GM23338 (cell line): ENCODE data around the gene LNX2.

Experiments
- CREB1 ChIP-seq: fragments of 250-450 bp; sonication (Bioruptor Pico); IDR thresholded peaks from 2 replicates; pipeline ENCODE4 v1.5.0; 2020; ENCODE audit warnings: low read depth, mild to moderate bottlenecking, moderate library complexity
- CTCF ChIP-seq, 2 experiments: fragments of 200-600 bp in 1 of 2; sonication (generic) in 1 of 2; conservative IDR thresholded peaks; 2 replicates each; pipeline versions ENCODE4 v1.5.1 to v1.6.1; 2016 to 2017; ENCODE audit warnings: antibody characterized with exemption in 2 of 2, low read depth in 2 of 2, mild to moderate bottlenecking in 2 of 2, moderate library complexity in 1 of 2
- EZH2 ChIP-seq: fragments of 200-600 bp; sonication (generic); IDR thresholded peaks from one replicate; pipeline ENCODE4 v1.8.0; 2017; ENCODE audit warnings: antibody characterized with exemption, mild to moderate bottlenecking, low read depth; ENCODE audit not compliant: unreplicated experiment
- EZH2phosphoT487 ChIP-seq: fragments of 200-600 bp; sonication (generic); IDR thresholded peaks from one replicate; pipeline ENCODE4 v1.8.1; 2018; ENCODE audit warnings: antibody characterized with exemption; ENCODE audit not compliant: unreplicated experiment
- JUNB ChIP-seq: IDR thresholded peaks from one replicate; pipeline ENCODE4 v1.6.1; 2016; ENCODE audit warnings: antibody characterized with exemption; ENCODE audit not compliant: unreplicated experiment
- POLR2AphosphoS5 ChIP-seq: IDR thresholded peaks from 2 replicates; pipeline ENCODE4 v1.6.1; 2016; ENCODE audit warnings: antibody characterized with exemption, low read depth
- REST ChIP-seq: IDR thresholded peaks from one replicate; pipeline ENCODE4 v1.6.1; 2018; ENCODE audit warnings: antibody characterized with exemption; ENCODE audit not compliant: unreplicated experiment
- ZNF114 ChIP-seq: fragments of 250-450 bp; sonication (Bioruptor Pico); IDR thresholded peaks from 2 replicates; pipeline ENCODE4 v1.5.0; 2020; ENCODE audit warnings: mild to moderate bottlenecking, moderate library complexity
- ZNF331 ChIP-seq: fragments of 250-450 bp; sonication (Bioruptor Pico); IDR thresholded peaks from 2 replicates; pipeline ENCODE4 v1.5.0; 2020; ENCODE audit warnings: low read depth, mild to moderate bottlenecking, moderate library complexity

- TF ChIP-seq CTCF (conservative IDR thresholded peaks at IDR 0.05; ENCODE audit: low read depth in 2 of 2) (peak; percentile 52 to 55), CREB1 (no peak), POLR2AphosphoS5 (no peak), EZH2 (no peak), REST (no peak), EZH2phosphoT487 (no peak), ZNF114 (CRISPR knock-in tag) (no peak), ZNF331 (no peak), JUNB (no peak)
Observed at GRCh38 chr13:27665333-27665732, 45.0 kb upstream of the LNX2 start.
